Daoy (cell line): ENCODE measurements around the gene WEE1. TPM values are rescaled to one million over a fixed set of nuclear protein-coding genes. Genes with fewer than 3 reads are reported as not detected.
"Not testable (repeated sequence)": the region's sequence is repeated elsewhere in the genome, so short reads cannot be mapped to it uniquely, and the experiment has no call there.

Experiments used
- DNase-seq: peaks from one replicate; pipeline ENCODE4 v3.0.0-alpha.2; 2015; ENCODE audit warnings: low read depth
- total RNA-seq: library from RNA; depleted of rRNA; stranded (reverse); fragments of >200 nt; shearing (Covaris generic); gene quantifications from 2 replicates; pipeline ENCODE4 v1.2.3, GENCODE V29; 2014; rRNA removed

Gene WEE1
- 64.0 and 69.1 TPM in 2 replicates for total RNA-seq

GRCh38 chr11:9573052-9573774 is at the start of gene WEE1:
TSS of gene WEE1 (plus strand) at chr11:9573670. CDS start at chr11:9573934, 264 bp downstream.
- DNase-seq = peak; percentile 98

GRCh38 chr11:9524001-9524400 is 49.5 kb upstream of the WEE1 start:
- no peak for DNase-seq

- DNase-seq = no peak
Observed at GRCh38 chr11:9525116-9525515, 48.4 kb upstream of the WEE1 start.

GRCh38 chr11:9527481-9528135 is 45.9 kb upstream of the WEE1 start:
- peak; percentile 49 for DNase-seq

- no peak for DNase-seq
Observed at GRCh38 chr11:9528136-9528501, 45.4 kb upstream of the WEE1 start.

- no peak for DNase-seq
Observed at GRCh38 chr11:9528573-9529333, 44.7 kb upstream of the WEE1 start.

GRCh38 chr11:9529334-9529650 is 44.2 kb upstream of the WEE1 start:
- DNase-seq = peak; percentile 50

GRCh38 chr11:9530020-9530621 is 43.3 kb upstream of the WEE1 start:
- no peak for DNase-seq

GRCh38 chr11:9530901-9531625 is 42.4 kb upstream of the WEE1 start:
- DNase-seq = no peak

- DNase-seq = no peak
Observed at GRCh38 chr11:9533058-9533457, 40.4 kb upstream of the WEE1 start.

- DNase-seq = peak; percentile 52
Observed at GRCh38 chr11:9533736-9534473, 39.6 kb upstream of the WEE1 start.

- peak; percentile 79 for DNase-seq
Observed at GRCh38 chr11:9535189-9535781, 38.2 kb upstream of the WEE1 start.

GRCh38 chr11:9538548-9538947 is 34.9 kb upstream of the WEE1 start:
- DNase-seq = no peak

GRCh38 chr11:9549216-9549615 is 24.3 kb upstream of the WEE1 start:
- not testable (repeated sequence) for DNase-seq

- DNase-seq = no peak
Observed at GRCh38 chr11:9550191-9550628, 23.3 kb upstream of the WEE1 start.

- DNase-seq = no peak
Observed at GRCh38 chr11:9561279-9561982, 12.0 kb upstream of the WEE1 start.

GRCh38 chr11:9562716-9563115 is 10.8 kb upstream of the WEE1 start:
- no peak for DNase-seq

GRCh38 chr11:9563196-9563730 is 10.2 kb upstream of the WEE1 start:
- no peak for DNase-seq

GRCh38 chr11:9565822-9566560 is 7.5 kb upstream of the WEE1 start:
- peak; percentile 99 for DNase-seq
